ENCODE measurements around the gene MEF2B.
"Not testable (repeated sequence)": the region's sequence is repeated elsewhere in the genome, so short reads cannot be mapped to it uniquely, and the experiment has no call there.

Gene MEF2B

DNA sequence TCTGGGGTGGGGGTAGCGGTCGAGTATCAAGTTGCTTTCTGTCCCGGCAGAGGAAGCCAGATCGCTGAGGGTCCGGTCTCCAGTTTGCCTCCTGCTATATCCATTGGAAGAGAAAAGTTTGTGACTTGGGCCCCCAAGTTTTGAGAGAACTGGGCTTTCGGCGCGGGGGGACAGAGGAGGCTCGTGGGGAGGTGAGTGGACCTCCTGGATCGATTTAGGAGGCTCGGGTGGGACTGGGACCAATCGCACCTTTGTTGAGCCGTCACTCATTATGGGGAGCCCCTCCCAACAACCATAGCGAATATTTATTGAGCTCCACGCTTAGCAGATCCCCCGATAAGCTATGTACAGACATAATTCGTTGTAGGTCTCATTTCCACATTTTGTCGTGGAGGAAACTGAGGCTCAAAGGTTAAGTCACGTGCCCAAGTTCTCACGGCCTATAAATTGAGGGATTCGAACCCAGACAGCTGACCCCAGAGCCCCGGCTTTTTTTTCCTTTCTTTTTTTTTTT is 22.9 kb upstream of the MEF2B start:
- no peak for DNase-seq (ENCODE audit: low read depth)

DNA sequence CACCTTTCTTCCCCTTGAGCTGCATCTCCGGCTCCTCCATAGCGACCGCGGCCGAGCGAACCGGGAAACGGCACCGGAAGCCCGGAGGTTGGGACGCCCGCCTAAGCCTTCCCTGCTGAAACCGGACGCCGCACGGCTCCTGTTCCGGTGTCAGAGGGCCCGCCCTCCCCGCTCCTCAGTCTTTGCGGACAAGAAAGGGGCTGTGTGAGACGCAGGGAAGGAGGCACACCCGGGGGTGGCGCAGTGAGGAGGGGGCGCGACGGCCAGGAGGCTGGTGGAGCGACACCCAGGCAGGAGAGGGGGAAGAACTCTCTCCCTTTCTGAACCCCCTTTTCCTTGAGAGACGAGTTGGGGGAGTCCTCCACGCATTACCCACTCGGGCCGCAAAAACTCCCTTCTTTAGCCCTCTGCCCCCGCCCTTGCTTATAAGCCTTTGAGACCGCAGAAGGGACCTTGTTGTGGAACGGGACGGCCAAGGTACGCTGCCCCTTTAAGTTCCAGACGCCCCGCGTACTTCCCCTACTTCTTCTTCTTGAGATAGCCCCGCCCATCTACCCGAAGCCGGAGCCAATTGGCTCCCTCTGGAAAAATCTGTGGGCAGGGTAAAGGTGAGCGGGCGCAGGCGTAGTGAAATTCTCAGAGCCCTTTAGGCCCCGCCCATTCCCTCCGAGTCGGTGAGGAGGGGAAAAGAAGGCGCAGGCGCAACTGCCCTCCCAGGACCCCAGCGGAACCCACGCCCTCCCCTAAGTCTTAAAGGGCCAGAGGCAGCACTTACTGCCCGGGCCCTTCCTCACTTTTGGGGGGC is 22.2 kb upstream of the MEF2B start, which contains the start of the genes BORCS8 and RFXANK:
BORCS8 (minus strand) TSS at position 75 of the 805 bp plus-strand sequence; CDS start at position 40, 35 bp downstream.
RFXANK (plus strand) TSS at position 181 of the 805 bp plus-strand sequence. CDS start 1,689 bp downstream, outside the sequence.
- peak; percentile 94 for DNase-seq (ENCODE audit: low read depth)

DNA sequence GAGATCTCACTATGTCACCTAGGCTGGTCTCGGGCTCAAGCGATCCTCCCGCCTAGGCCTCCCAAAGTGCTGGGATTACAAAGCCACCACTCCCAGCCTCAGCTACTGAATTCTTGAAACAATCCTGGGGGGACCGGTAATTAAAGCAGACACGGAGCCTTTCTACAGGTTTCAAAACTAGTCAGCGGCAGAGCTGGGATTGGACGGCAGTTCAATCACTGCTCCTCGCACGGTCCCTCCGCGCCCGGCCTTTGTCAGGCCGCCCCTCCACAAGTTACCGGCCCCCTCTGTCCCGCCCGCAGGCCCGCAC is 21.7 kb upstream of the MEF2B start:
- no peak for DNase-seq (ENCODE audit: low read depth)

DNA sequence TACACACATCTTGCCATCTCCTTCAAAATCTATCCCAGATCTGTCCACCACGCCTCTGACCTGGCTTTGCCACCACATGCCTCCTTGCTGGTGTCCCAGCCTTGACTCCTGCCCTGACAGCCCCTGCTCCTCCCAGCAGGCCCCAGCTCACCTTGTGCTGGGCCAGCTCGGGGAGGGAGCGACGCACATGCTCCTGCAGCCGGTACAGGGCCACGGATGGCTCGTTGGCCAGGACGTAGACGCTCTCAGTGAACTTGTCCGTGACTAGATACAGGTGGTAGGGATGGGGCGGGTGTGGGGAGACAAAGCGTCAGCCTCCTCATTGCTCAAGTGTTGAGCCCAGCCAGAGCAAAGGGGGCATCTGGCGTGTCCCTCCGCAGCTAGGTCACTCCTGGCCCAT is 16.7 kb upstream of the MEF2B start:
- no peak for DNase-seq (ENCODE audit: low read depth)

DNA sequence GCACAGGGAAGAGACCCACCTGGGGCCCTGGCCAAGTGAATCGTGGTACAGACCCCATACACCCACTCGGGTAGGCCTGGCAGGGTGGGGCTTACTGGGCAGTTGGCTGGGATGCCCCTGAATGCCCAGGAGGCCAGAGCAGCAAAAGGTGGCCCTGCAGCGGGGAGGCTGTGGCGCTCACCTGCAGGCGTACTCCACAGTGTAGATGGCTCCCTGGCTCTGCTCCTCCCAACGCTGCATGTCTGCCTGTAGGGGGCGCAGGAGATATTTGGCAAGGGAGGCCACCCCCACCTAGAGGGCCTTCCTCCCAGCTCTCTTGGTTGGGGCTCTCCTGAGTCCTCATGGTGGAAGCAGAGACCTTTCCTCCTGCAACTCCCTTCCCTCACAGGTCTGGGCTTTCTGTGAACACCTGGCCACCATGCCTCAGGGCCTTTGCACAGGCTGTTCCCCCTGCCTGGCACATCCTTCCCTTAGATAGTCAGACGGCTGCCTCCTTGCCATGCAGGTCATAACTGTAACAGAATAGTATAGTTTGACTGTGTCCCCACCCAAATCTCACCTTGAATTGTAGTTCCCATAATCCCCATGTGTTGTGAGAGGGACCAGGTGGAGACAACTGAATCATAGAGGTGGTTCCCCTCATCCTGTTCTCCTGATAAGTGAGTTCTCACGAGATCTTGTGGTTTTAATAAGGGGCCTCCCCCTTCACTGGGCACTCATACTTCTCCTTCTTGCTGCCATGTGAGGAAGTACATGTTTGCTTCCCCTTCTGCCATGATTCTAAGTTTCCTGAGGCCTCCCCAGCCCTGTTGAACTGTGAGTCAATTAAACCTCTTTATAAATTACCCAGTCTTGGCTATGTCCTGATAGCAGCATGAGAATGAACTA is 16.0 kb upstream of the MEF2B start:
- DNase-seq (ENCODE audit: low read depth) = no peak

DNA sequence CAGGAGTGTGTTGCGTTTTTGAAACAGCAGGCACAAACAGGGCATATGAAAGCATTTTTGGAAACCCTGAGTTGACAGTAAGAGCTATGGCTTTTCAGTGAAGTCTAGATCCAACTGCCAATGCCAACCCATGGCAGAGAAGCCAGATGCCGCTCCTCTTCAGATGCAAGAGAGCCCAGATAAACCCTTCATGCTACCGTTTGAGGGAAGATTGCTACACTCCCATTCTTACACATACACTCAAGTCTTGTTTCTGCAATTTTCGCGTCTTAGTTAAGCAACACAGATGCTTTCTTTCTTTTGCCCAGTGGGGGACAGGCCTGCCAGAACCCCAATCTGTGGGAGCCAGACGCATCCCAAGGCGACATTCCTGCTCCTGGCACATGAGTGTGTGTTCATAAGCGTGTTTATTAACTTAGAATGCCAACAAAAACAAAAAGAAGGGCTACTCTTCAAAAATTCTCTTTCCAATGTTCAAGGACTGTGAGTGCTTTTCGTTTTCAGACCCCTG is 11.5 kb upstream of the MEF2B start:
- DNase-seq (ENCODE audit: low read depth) = no peak

DNA sequence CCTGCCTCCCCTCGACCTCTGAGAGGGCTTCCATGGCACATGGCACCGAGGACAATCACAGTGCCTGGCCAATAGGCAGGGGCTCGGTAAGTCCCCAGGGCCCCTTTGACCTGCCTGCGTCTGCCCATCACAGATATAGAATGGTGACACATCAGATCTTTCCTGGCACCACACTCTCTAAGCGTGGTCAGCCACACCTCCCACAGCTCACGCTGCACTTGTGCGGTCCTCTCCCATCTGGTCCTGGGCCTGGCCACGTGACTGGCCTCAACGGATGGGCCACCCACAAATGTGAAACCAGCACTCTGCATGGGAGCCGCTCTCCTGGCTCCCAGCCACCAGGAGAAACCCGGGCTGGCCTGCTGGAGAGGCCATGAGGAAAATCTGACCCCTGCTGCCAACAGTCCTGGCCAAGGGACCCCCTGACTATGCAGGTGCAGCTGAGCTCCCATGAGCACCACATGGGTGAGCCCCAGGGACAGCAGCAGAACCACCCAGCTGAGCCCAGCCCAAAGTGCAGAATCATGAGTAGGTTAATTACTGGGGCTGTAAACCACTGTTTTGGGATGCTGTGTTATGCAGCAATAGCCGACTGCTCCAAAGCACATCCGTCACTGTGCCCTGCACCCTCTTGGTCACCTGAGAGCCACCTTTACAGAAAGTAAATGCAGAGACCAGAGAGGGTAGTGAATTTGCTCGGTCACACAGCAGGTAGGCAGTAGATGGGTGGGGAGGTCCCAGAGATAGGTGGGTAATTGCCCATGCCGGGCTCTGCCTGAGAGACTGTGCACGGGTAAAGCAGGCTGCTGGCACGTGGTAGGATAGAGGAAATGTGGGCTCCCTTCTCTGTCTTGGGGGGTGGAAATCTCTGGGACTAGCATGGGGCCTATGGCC is 9.7 kb upstream of the MEF2B start:
- no peak for DNase-seq (ENCODE audit: low read depth)

DNA sequence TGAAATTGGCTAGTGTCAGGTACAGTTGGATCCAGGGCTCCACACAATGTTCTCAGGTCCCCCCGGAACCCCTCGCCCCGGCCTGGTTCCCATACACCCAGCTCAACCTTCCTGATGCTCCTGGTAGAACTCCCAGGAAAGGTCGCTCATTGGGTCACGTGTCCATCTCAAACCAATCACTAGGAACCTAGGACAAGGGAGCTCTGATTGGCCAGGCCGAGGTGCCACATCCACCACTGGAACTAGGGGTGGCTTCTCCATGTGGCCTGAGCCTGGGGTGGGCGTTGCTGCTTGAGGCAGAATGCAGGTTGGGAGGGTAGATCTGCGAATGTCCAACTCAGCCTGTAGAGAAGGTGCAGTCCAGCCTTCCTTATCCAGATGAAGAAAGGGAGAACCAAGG is 6.9 kb upstream of the MEF2B start:
- DNase-seq (ENCODE audit: low read depth) = no peak

DNA sequence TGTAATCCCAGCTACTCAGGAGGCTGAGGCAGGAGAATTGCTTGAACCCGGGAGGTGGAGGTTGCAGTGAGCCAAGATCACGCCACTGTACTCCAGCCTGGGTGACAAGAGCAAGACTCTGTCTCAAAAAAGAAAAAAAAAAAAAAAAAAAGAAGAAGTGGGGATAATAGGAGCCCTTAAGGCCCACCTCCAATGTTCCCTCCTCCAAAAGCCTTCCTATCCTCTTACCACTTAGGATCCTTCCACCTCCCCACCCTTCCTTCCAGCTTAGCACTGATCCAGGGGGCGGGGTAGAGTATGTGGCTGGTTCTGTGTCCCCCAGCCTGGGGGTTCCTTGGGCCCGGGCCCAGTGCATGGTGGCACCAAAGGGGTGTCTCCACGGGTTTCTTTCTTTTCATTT is 3.2 kb upstream of the MEF2B start:
- not testable (repeated sequence) for DNase-seq (ENCODE audit: low read depth)

DNA sequence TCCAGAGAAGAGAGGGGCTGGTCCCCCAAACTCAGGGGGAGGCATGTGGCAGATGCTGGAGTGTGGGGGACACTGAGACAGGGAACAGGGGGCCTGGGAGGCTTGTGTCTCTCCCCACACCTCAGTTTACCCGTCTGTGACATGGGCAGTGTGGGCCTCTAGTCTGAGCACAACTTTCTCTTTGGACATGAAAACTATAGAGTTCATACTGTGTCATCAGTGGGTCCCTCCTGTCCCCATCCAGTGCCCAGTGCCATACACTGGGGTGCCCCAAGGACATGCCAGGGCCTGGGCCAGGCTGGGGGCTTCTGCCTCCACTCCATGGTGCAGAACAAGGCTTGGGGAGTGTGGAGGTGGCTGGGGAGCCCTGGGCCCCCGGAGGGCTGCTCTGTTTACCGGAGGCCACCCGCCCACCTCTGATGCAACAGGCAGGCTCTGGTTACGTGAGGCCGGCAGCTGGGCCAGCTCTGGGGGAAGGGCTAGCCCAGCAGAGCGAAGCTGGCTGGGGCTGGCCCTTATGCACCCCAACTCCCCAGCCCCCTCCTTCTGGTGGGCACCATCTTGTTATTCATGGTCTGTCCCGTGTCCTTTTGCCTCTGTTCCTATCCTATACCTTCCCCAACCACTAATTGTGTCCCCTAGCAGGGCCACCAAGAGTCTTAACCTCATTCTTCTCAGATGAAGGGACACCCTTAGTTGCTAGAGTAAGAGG is 1.9 kb upstream of the MEF2B start:
- no peak for DNase-seq (ENCODE audit: low read depth)

DNA sequence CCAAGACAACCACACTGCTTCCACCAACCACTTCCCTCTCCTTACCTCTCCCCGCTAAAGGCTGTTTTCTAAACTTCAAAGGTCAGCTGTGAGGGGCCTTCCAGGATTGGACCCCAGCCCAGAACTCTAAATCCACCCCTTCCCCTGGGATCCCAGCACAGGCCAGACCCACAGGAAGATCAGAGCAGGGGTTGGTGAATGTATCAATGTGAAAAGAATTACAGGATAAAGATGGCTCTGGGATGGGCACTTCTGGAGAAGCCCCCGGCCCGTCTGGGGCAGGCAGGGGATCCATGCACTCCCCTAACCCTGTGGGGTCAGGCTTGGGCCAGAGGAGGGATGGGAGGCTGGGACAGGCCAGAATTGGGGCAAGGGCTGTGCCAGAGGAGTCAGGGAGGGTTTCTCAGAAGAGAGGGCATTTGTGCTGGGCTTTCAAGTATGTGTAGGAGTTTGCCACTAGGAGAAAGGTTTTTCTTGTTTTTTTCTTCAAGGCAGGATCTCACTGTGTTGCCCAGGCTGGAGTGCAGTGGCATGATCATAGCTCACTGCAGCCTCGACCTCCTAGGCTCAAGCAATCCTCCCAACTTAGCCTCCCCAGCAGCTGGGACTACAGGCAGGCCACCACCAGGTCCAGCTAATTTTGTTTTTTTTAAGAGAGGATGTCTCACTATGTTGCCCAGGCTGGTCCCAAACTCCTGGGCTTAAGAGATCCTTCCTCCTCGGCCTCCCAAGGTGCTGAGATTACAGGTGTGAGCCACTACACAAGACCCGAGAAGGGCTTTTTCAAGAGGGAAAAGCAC is 1.0 kb upstream of the MEF2B start:
- no peak for DNase-seq (ENCODE audit: low read depth)

DNA sequence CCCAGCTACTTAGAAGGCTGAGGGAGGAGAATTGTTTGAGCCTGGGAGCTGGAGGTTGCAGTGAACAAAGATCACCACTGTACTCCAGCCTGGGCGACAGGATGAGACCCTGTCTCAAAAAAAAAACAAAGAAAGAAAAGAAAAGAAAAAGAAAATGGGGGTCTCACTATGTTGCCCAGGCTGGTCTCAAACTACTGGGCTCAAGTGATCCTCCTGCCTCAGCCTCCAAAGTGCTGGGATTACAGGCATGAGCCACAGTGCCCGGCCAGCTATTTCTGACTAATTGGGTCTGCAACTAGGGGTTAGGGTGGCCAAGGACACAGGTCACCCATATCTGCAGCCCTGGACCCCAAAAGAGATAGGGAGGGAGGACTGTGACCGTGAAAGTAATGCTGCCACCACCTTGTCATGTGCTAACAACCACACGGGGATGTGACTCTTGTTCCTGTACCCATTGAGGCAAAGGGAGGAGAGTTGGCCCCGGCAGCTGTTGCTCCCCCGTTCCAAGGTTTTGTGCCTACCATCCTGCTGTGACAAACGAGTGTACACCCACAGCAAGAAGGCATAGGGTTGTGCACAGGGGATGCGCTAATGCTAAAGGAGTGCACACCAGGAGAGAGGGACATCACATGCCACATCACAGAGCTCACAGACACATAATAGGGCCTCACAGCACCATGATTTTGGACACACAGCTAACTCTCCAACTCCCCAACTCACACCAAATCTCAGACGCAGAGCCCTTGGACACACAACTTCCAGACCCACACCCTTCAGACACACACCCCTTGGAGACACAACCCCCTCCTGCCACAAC is 619 bp downstream of the MEF2B start:
- no peak for DNase-seq (ENCODE audit: low read depth)

DNA sequence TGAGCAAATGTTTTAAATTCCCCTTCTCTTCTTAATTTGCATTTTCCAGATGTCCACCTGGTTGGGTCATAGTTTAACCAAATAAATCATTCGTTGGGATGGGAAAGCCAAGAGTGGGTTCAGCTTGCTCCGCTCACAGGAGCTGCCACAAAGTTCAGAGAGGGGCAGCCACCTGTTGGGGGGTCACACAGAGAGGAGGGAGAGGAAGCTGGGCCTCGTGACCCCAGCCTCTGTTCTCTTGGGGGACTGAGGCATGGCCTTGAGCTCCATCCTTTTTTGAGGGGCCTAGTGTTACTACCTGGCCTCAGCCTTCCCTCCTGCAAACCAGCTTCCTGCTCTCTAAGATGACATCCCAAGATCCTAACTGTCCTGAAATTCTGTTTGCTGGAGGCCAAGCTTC is 2.5 kb downstream of the MEF2B start:
- DNase-seq (ENCODE audit: low read depth) = no peak

DNA sequence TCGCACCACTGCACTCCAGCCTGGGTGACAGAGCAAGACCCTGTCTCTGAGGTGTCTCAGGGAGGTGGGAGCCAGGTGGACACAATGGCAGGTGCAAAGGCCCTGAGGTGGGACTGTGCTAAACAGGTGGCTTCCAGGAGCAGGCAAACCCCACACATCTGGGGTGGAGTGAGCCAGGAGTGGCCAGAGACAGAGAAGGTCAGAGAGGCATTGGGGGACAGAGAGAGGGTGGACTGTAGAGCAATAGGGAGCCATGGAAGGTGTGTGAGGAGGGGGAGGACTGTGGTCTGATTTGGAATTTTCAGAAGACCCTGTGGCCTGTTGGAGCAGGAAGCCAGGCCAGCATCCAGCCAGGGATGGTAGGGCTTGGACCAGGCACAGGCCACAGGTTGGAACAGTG is 4.7 kb downstream of the MEF2B start:
- no peak for DNase-seq (ENCODE audit: low read depth)

DNA sequence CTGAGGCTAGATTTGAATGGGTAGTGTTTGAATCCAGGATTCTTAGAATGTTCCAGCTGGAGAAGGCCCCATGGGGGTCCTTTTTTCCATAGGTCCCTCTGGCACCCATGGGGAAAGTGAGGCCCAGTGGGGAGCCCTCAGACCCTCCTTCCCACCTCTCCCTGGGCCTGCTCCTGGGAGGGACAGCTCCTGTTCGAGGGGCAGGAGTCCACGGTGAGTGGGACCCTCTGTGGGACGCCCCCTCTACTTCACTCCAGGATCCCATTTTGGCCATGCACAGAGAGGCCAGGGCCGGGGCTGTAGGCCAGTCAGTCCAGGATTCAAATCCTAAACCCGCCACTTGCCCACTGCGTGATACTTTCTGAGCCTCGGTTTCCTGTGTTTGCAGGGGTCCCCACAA is 7.6 kb downstream of the MEF2B start:
- no peak for DNase-seq (ENCODE audit: low read depth)

DNA sequence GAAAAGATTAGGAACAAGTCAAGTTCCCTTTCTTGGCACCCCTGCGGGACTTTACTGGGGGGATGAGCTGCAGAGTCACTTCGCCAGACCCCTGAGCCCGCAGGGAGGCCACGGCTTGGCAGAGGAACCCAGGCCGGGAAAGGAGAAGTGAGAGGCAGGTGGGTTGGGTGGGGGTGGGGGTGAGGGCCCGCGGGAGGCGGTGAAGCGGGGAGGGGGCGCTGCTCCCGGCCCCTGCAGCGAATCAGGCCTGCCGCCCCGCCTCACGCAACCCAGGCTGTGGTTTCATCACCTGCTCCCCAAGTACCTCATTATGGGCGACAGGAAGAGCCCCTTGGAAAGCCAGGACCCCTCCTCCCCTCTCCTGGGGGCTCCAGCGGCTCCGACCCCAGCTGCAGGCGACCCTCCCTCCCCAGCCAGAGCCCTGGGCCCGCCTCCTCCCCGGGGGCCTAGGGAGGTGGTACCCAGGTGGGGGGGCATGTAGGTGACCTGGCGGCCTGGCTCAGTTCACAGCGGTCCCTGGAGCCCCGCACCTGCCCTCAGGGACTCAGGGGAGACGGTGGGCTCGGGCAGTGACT is 9.5 kb downstream of the MEF2B start:
- DNase-seq (ENCODE audit: low read depth) = no peak

DNA sequence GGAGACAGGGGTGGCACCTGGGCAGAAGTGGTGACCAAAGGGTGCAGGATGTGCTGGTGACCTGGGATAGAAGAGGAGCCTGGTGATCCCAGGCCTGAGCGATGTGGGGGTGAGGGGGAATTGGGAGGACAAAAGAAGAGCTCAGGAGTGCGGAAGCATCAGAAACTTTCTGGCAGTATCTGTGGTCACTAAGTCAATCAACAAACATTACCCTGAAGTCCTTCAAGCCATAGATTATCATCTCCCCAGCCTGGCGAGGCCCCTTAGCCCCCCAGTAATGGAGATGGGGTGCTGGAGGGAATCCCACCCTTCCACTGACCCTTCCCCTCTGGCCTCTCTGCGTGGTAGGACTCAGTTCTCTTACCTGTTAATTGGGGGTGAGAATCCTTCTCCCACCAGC is 10.5 kb downstream of the MEF2B start:
- DNase-seq (ENCODE audit: low read depth) = no peak

DNA sequence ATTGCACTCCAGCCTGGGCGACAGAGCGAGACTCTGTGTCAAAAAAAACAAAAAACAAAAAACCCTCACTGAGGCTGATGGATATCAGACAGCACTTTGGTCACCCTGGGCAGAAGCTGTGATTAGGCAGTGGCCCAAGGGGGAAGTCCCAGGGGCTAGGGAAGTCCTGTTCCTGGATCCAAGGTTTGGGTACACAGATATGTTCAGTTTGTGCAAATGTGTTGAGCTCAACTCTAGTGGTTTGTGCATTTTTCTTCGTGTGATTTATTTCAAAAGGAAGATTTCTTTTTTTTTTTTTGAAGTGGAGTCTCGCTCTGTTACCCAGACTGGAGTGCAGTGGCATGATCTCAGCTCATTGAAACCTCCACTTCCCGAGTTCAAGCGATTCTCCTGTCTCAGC is 12.3 kb downstream of the MEF2B start:
- DNase-seq (ENCODE audit: low read depth) = no peak

Measured in GM04503 (cell line).